HG02763 (cell line): ENCODE measurements around the gene KRTCAP3.
A peak's percentile ranks its signal among the peaks of the same experiment; 100 is the strongest.

Source experiments
- ATAC-seq: cut with Tn5 transposase; IDR thresholded peaks from one replicate; pipeline ENCODE4 v1.9.1; 2021; ENCODE audit warnings: mild to moderate bottlenecking, moderate library complexity; ENCODE audit not compliant: unreplicated experiment

The KRTCAP3 gene

GRCh38 chr2:27435628-27436027 lies 6.6 kb upstream of the KRTCAP3 start:
- no peak for ATAC-seq

GRCh38 chr2:27441226-27441926 lies 805 bp upstream of the KRTCAP3 start:
- ATAC-seq: no peak

- ATAC-seq: no peak
These were observed 720 bp downstream of the KRTCAP3 start for GRCh38 chr2:27442920-27443282.

GRCh38 chr2:27445155-27445554 lies 3.0 kb downstream of the KRTCAP3 start:
- ATAC-seq: no peak

GRCh38 chr2:27445615-27446014 lies 3.4 kb downstream of the KRTCAP3 start:
- ATAC-seq: no peak

GRCh38 chr2:27446057-27446456 lies 3.9 kb downstream of the KRTCAP3 start:
- no peak for ATAC-seq

GRCh38 chr2:27448381-27448780 lies 6.2 kb downstream of the KRTCAP3 start:
- no peak for ATAC-seq

GRCh38 chr2:27451095-27451494 lies 8.9 kb downstream of the KRTCAP3 start:
- ATAC-seq: no peak

GRCh38 chr2:27453968-27454367 lies 11.8 kb downstream of the KRTCAP3 start:
- no peak for ATAC-seq

GRCh38 chr2:27461118-27461517 lies 18.9 kb downstream of the KRTCAP3 start:
- ATAC-seq: no peak

- ATAC-seq: no peak
These were observed 22.3 kb downstream of the KRTCAP3 start for GRCh38 chr2:27464443-27464842.

GRCh38 chr2:27471961-27472360 lies 29.8 kb downstream of the KRTCAP3 start:
- ATAC-seq: no peak

- ATAC-seq: no peak
These were observed 43.3 kb downstream of the KRTCAP3 start for GRCh38 chr2:27485496-27485895.

- no peak for ATAC-seq
These were observed 46.9 kb downstream of the KRTCAP3 start for GRCh38 chr2:27489118-27489497.

GRCh38 chr2:27489498-27490397 lies 47.6 kb downstream of the KRTCAP3 start, which contains the start of gene IFT172:
TSS of gene IFT172 (minus strand) at chr2:27489743. CDS start at chr2:27489653, 90 bp downstream.
- ATAC-seq: peak; percentile 90

GRCh38 chr2:27492557-27492956 lies 50.4 kb downstream of the KRTCAP3 start:
- no peak for ATAC-seq

GRCh38 chr2:27493948-27494283 lies 51.7 kb downstream of the KRTCAP3 start:
- ATAC-seq: no peak
